SK-N-SH (cell line): ENCODE data around the gene SPATA31C1. TPM values are rescaled to one million over a fixed set of nuclear protein-coding genes. Genes with fewer than 3 reads are reported as not detected.

Experiments used
- CTCF ChIA-PET: fragments of 300-600, 350-600 bp; formaldehyde crosslinking; extraction: SDS; loops from one replicate; lab custom pipeline; 2021; lab: Yijun Ruan, JAX
- POLR2A ChIA-PET: fragments of 350-600 bp; sonication (Branson Sonifier 250); formaldehyde crosslinking; extraction: SDS; loops from one replicate; lab custom pipeline; 2020; ENCODE audit warnings: antibody characterized with exemption, inconsistent platforms; lab: Yijun Ruan, JAX
- DNase-seq: peaks from one replicate; pipeline ENCODE4 v3.0.0; 2012
- H2AFZ ChIP-seq: fragments of 200-600 bp; sonication (generic); 2 replicates; pipeline ENCODE4 v1.8.1; 2016; ENCODE audit warnings: antibody characterized with exemption, mild to moderate bottlenecking, low read depth
- H3F3A ChIP-seq: fragments of 200-600 bp; sonication (generic); replicated peaks from 2 replicates; pipeline ENCODE3; 2016; ENCODE audit warnings: antibody characterized with exemption, mild to moderate bottlenecking; ENCODE audit not compliant: insufficient read depth
- H3K27ac ChIP-seq, 2 experiments: fragments of 200-500 bp in 1 of 2; fragments of 200-600 bp in 1 of 2; sonication (Bioruptor generic) in 1 of 2; sonication (generic), shearing (Covaris generic) in 1 of 2; 2 replicates each; pipeline versions ENCODE4 v1.5.1 to v1.6.1; 2014 to 2016; ENCODE audit warnings: low read depth in 2 of 2, inconsistent platforms in 1 of 2, low read length in 1 of 2, mild to moderate bottlenecking in 1 of 2, mixed read lengths in 1 of 2
- H3K27me3 ChIP-seq: fragments of 200-600 bp; sonication (generic), shearing (Covaris generic); 2 replicates; pipeline ENCODE4 v1.6.1; 2016; ENCODE audit warnings: mixed run types; ENCODE audit not compliant: insufficient read depth
- H3K36me3 ChIP-seq, 2 experiments: fragments of 200-500 bp in 1 of 2; fragments of 200-600 bp in 1 of 2; sonication (Bioruptor generic) in 1 of 2; sonication (generic) in 1 of 2; replicated peaks in 1 of 2; 2 replicates each; pipeline versions ENCODE3 to v1.5.1; 2014 to 2016; ENCODE audit warnings: low read length in 1 of 2, mild to moderate bottlenecking in 1 of 2; ENCODE audit not compliant: insufficient read depth in 2 of 2, control insufficient read depth in 1 of 2
- H3K4me1 ChIP-seq, 2 experiments: fragments of 200-500 bp in 1 of 2; fragments of 200-600 bp in 1 of 2; sonication (Bioruptor generic) in 1 of 2; sonication (generic), shearing (Covaris generic) in 1 of 2; 2 replicates each; pipeline versions ENCODE4 v1.5.1 to v1.6.1; 2014 to 2016; ENCODE audit warnings: low read depth in 1 of 2, low read length in 1 of 2, mixed run types in 1 of 2; ENCODE audit not compliant: insufficient read depth in 2 of 2, control insufficient read depth in 1 of 2
- H3K4me2 ChIP-seq: fragments of 200-600 bp; sonication (generic), shearing (Covaris generic); 2 replicates; pipeline ENCODE4 v1.6.1; 2017; ENCODE audit warnings: mixed run types
- H3K4me3 ChIP-seq, 2 experiments: fragments of 200-500 bp in 1 of 2; fragments of 200-600 bp in 1 of 2; sonication (Bioruptor generic) in 1 of 2; sonication (generic), shearing (Covaris generic) in 1 of 2; 2 replicates each; pipeline versions ENCODE4 v1.5.1 to v1.8.1; 2014 to 2016; ENCODE audit warnings: low read depth in 2 of 2, inconsistent platforms in 1 of 2, low read length in 1 of 2, mild to moderate bottlenecking in 1 of 2, mixed read lengths in 1 of 2, moderate library complexity in 1 of 2
- H3K79me2 ChIP-seq: fragments of 200-600 bp; sonication (generic); 2 replicates; pipeline ENCODE4 v1.8.1; 2017; ENCODE audit warnings: mild to moderate bottlenecking; ENCODE audit not compliant: insufficient read depth
- H3K9ac ChIP-seq: fragments of 200-600 bp; sonication (generic); 2 replicates; pipeline ENCODE4 v1.6.1; 2017; ENCODE audit warnings: mixed run types
- H3K9me2 ChIP-seq: fragments of 200-600 bp; sonication (generic); 2 replicates; pipeline ENCODE4 v1.6.1; 2017; ENCODE audit warnings: mixed run types
- H3K9me3 ChIP-seq: fragments of 200-600 bp; sonication (generic); 2 replicates; pipeline ENCODE4 v1.6.1; 2017; ENCODE audit warnings: mixed run types, mild to moderate bottlenecking, moderate library complexity
- H4K20me1 ChIP-seq: fragments of 200-600 bp; sonication (generic); 2 replicates; pipeline ENCODE4 v1.6.1; 2017; ENCODE audit warnings: mild to moderate bottlenecking, mixed run types; ENCODE audit not compliant: insufficient read depth
- ELF1 ChIP-seq: IDR thresholded peaks from 2 replicates; pipeline ENCODE4 v1.4.0; 2012
- EP300 ChIP-seq, 2 experiments: IDR thresholded peaks; 2 replicates each; pipeline versions ENCODE4 v1.4.0 to v1.6.1; 2012; ENCODE audit warnings: borderline replicate concordance in 1 of 2, low read depth in 1 of 2, low read length in 1 of 2
- EZH2phosphoT487 ChIP-seq: fragments of 200-600 bp; sonication (generic); IDR thresholded peaks from 2 replicates; pipeline ENCODE4 v1.6.1; 2017; ENCODE audit warnings: low read depth, mixed run types, mild to moderate bottlenecking, antibody characterized with exemption, moderate library complexity, borderline replicate concordance
- FOSL2 ChIP-seq: IDR thresholded peaks from 2 replicates; pipeline ENCODE4 v1.4.0; 2012; ENCODE audit warnings: low read depth, mild to moderate bottlenecking, moderate library complexity, borderline replicate concordance
- FOXJ3 ChIP-seq: sonication (generic); formaldehyde crosslinking; IDR thresholded peaks from 2 replicates; pipeline ENCODE4 v1.5.1; 2020; ENCODE audit warnings: mild to moderate bottlenecking, missing genetic modification reagents
- FOXM1 ChIP-seq: IDR thresholded peaks from 2 replicates; pipeline ENCODE4 v1.4.0; 2012; ENCODE audit warnings: low read depth, mild to moderate bottlenecking
- JUND ChIP-seq: IDR thresholded peaks from 2 replicates; pipeline ENCODE4 v1.4.0; 2012
- NFIC ChIP-seq: IDR thresholded peaks from 2 replicates; pipeline ENCODE4 v1.4.0; 2012; ENCODE audit warnings: borderline replicate concordance
- NRF1 ChIP-seq: IDR thresholded peaks from 2 replicates; pipeline ENCODE4 v1.6.1; 2012; ENCODE audit warnings: low read depth, mild to moderate bottlenecking, low read length
- RAD21 ChIP-seq: IDR thresholded peaks from 2 replicates; pipeline ENCODE4 v1.6.1; 2012; ENCODE audit warnings: mild to moderate bottlenecking, low read length
- RCOR1 ChIP-seq: fragments of 150-350 bp; IDR thresholded peaks from 2 replicates; pipeline ENCODE4 v1.6.1; 2017; ENCODE audit warnings: antibody characterized with exemption, low read length
- RFX5 ChIP-seq: IDR thresholded peaks from 2 replicates; pipeline ENCODE4 v1.6.1; 2012; ENCODE audit warnings: mild to moderate bottlenecking, improper control_type of control experiment, low read length
- SIN3A ChIP-seq: IDR thresholded peaks from 2 replicates; pipeline ENCODE4 v1.6.1; 2012; ENCODE audit warnings: low read depth, mild to moderate bottlenecking, low read length, moderate library complexity, borderline replicate concordance
- TAF1 ChIP-seq: IDR thresholded peaks from 2 replicates; pipeline ENCODE4 v1.6.1; 2012; ENCODE audit warnings: low read depth, mild to moderate bottlenecking, low read length, moderate library complexity, borderline replicate concordance
- TCF12 ChIP-seq: IDR thresholded peaks from 2 replicates; pipeline ENCODE4 v1.4.0; 2012
- ZBTB33 ChIP-seq: IDR thresholded peaks from 2 replicates; pipeline ENCODE4 v1.4.0; 2012; ENCODE audit warnings: low read depth, borderline replicate concordance
- WGBS: methylation state at CpG from one replicate; pipeline ENCODE4 v1.1.6; 2017; ENCODE audit warnings: low lambda C conversion rate; 5-methylcytosine and 5-hydroxymethylcytosine counted together
- polyA plus RNA-seq, 3 experiments: library from polyadenylated mRNA; depleted of rRNA; stranded (reverse); fragments of >200 nt; gene quantifications; 2 replicates each; pipeline ENCODE4 v1.2.3, GENCODE V29; 2012
- TF ChIP-seq, protein P1 (sequence below): IDR thresholded peaks from 2 replicates; pipeline ENCODE4 v1.6.1; 2012; ENCODE audit warnings: mild to moderate bottlenecking, low read depth, low read length, moderate library complexity

SPATA31C1 gene
- polyA plus RNA-seq, 1 of the 3 experiments (the other 2 are of a cell fraction): not detected

- H3K9me3 ChIP-seq: no peaks in the 10 kb centered on the region
- no peak overlapping the region for H2AFZ ChIP-seq
- no peaks in the 10 kb centered on the region for H3K36me3 ChIP-seq
- TF ChIP-seq ELF1 (no peak), ZBTB33 (no peak), FOXM1 (no peak), NFIC (no peak), FOSL2 (no peak), RCOR1 (no peak), FOXJ3 (no peak), NRF1 (no peak), EZH2phosphoT487 (no peak), TCF12 (no peak), RAD21 (no peak), EP300 (IDR thresholded peaks at IDR 0.05; ENCODE audit: borderline replicate concordance in 1 of 2, low read depth in 1 of 2, low read length in 1 of 2) (no peak), RFX5 (no peak), SIN3A (no peak), TAF1 (no peak), JUND (no peak)
- TF ChIP-seq, protein P1, sequence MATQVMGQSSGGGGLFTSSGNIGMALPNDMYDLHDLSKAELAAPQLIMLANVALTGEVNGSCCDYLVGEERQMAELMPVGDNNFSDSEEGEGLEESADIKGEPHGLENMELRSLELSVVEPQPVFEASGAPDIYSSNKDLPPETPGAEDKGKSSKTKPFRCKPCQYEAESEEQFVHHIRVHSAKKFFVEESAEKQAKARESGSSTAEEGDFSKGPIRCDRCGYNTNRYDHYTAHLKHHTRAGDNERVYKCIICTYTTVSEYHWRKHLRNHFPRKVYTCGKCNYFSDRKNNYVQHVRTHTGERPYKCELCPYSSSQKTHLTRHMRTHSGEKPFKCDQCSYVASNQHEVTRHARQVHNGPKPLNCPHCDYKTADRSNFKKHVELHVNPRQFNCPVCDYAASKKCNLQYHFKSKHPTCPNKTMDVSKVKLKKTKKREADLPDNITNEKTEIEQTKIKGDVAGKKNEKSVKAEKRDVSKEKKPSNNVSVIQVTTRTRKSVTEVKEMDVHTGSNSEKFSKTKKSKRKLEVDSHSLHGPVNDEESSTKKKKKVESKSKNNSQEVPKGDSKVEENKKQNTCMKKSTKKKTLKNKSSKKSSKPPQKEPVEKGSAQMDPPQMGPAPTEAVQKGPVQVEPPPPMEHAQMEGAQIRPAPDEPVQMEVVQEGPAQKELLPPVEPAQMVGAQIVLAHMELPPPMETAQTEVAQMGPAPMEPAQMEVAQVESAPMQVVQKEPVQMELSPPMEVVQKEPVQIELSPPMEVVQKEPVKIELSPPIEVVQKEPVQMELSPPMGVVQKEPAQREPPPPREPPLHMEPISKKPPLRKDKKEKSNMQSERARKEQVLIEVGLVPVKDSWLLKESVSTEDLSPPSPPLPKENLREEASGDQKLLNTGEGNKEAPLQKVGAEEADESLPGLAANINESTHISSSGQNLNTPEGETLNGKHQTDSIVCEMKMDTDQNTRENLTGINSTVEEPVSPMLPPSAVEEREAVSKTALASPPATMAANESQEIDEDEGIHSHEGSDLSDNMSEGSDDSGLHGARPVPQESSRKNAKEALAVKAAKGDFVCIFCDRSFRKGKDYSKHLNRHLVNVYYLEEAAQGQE: no peak
- DNase-seq: no peak
- H3K27ac ChIP-seq: no peak overlapping the region
- no peak overlapping the region for H3K4me3 ChIP-seq
- 61% methylated on average over 5 of the region's 5 CpGs for WGBS
- no peaks in the 10 kb centered on the region for H3K9me2 ChIP-seq
- H3K27me3 ChIP-seq: no peaks in the 10 kb centered on the region
- H4K20me1 ChIP-seq: no peaks in the 10 kb centered on the region
- no peaks in the 10 kb centered on the region for H3F3A ChIP-seq
- CTCF ChIA-PET: no interaction called here
- H3K4me1 ChIP-seq: peaks cover 0 to 18% of the 10 kb centered on the region in 2 experiments; a peak in 1 of 4 replicates
- no peak overlapping the region for H3K9ac ChIP-seq
- POLR2A ChIA-PET: no interaction called here
- H3K79me2 ChIP-seq: no peaks in the 10 kb centered on the region
- H3K4me2 ChIP-seq: no peak overlapping the region
Observed at GRCh38 chr9:87875831-87876545, 41.8 kb upstream of the SPATA31C1 start.
